WERI-Rb-1 (cell line): ENCODE data around the gene PPP1R13B.

Experiments used
- DNase-seq: peaks from one replicate; pipeline ENCODE4 v3.0.0-alpha.2; 2020
- H3K27ac ChIP-seq: fragments of 250-450 bp; sonication (Bioruptor Pico); 2 replicates; pipeline ENCODE4 v1.5.1; 2020; ENCODE audit warnings: mild to moderate bottlenecking, moderate library complexity
- H3K27me3 ChIP-seq: fragments of 250-450 bp; sonication (Bioruptor Pico); 2 replicates; pipeline ENCODE4 v1.5.1; 2021; ENCODE audit warnings: mild to moderate bottlenecking, low read depth, moderate library complexity; ENCODE audit not compliant: insufficient read depth, severe bottlenecking
- H3K36me3 ChIP-seq: fragments of 250-450 bp; sonication (Bioruptor Pico); 2 replicates; pipeline ENCODE4 v1.5.1; 2020; ENCODE audit warnings: mild to moderate bottlenecking, moderate library complexity
- H3K4me3 ChIP-seq: 2 replicates; pipeline ENCODE4 v1.5.1; 2011; ENCODE audit warnings: low read depth, mild to moderate bottlenecking, control low read depth, low read length
- H3K9me3 ChIP-seq: fragments of 250-450 bp; sonication (Bioruptor Pico); 2 replicates; pipeline ENCODE4 v1.5.1; 2021; ENCODE audit warnings: mild to moderate bottlenecking, moderate library complexity; ENCODE audit not compliant: severe bottlenecking
- CTCF ChIP-seq: IDR thresholded peaks from 2 replicates; pipeline ENCODE4 v1.5.1; 2011; ENCODE audit warnings: low read depth, mild to moderate bottlenecking, control low read depth, inconsistent platforms, low read length

PPP1R13B gene

GRCh38 chr14:103698380-103699260 is 148.8 kb downstream of the PPP1R13B start:
- H3K27ac ChIP-seq: no peak overlapping the region
- no peak for TF ChIP-seq CTCF
- H3K9me3 ChIP-seq: no peaks in the 10 kb centered on the region
- no peak for DNase-seq
- peaks cover 79% of the 10 kb centered on the region for H3K36me3 ChIP-seq
- H3K4me3 ChIP-seq: no peak overlapping the region
- no peaks in the 10 kb centered on the region for H3K27me3 ChIP-seq

- Histone ChIP-seq H3K27ac (no peak overlapping the region), H3K4me3 (no peak overlapping the region), H3K9me3 (no peaks in the 10 kb centered on the region), H3K36me3 (peaks cover 79% of the 10 kb centered on the region), H3K27me3 (no peaks in the 10 kb centered on the region)
- TF ChIP-seq CTCF: no peak
- no peak for DNase-seq
Measured at GRCh38 chr14:103697603-103698379, 149.6 kb downstream of the PPP1R13B start.

- no peak overlapping the region for H3K4me3 ChIP-seq
- H3K36me3 ChIP-seq: peaks cover 77% of the 10 kb centered on the region
- H3K27ac ChIP-seq: no peak overlapping the region
- TF ChIP-seq CTCF: no peak
- no peak for DNase-seq
- no peaks in the 10 kb centered on the region for H3K27me3 ChIP-seq
- H3K9me3 ChIP-seq: no peaks in the 10 kb centered on the region
Measured at GRCh38 chr14:103697206-103697602, 150.2 kb downstream of the PPP1R13B start.

GRCh38 chr14:103696466-103697071 is 150.8 kb downstream of the PPP1R13B start:
- H3K27ac ChIP-seq: no peak overlapping the region
- peaks cover 78% of the 10 kb centered on the region for H3K36me3 ChIP-seq
- DNase-seq: no peak
- H3K4me3 ChIP-seq: no peak overlapping the region
- H3K9me3 ChIP-seq: no peaks in the 10 kb centered on the region
- H3K27me3 ChIP-seq: no peaks in the 10 kb centered on the region
- TF ChIP-seq CTCF: no peak

- Histone ChIP-seq H3K4me3 (no peak overlapping the region), H3K9me3 (no peaks in the 10 kb centered on the region), H3K27me3 (no peaks in the 10 kb centered on the region), H3K27ac (no peak overlapping the region), H3K36me3 (peaks cover 74% of the 10 kb centered on the region)
- TF ChIP-seq CTCF: no peak
- DNase-seq: no peak
Measured at GRCh38 chr14:103696070-103696402, 151.3 kb downstream of the PPP1R13B start.
